GM23248 (cell line): ENCODE data around the gene BACE2.

ENCODE experiments used
- EZH2 ChIP-seq: fragments of 200-600 bp; sonication (generic); IDR thresholded peaks from 2 replicates; pipeline ENCODE4 v1.6.1; 2018; ENCODE audit warnings: antibody characterized with exemption, mild to moderate bottlenecking; ENCODE audit not compliant: insufficient read depth, poor library complexity, severe bottlenecking
- EZH2phosphoT487 ChIP-seq: fragments of 200-600 bp; sonication (generic); IDR thresholded peaks from 2 replicates; pipeline ENCODE4 v1.6.1; 2018; ENCODE audit warnings: antibody characterized with exemption, moderate library complexity, mild to moderate bottlenecking, low read depth; ENCODE audit not compliant: insufficient read depth

GRCh38 chr21:41229509-41230248, 61.7 kb downstream of the BACE2 start:
- no peak for TF ChIP-seq EZH2phosphoT487
- no peak for TF ChIP-seq EZH2
